Measurements from ENCODE around the gene NCOA5.

NCOA5 gene

DNA sequence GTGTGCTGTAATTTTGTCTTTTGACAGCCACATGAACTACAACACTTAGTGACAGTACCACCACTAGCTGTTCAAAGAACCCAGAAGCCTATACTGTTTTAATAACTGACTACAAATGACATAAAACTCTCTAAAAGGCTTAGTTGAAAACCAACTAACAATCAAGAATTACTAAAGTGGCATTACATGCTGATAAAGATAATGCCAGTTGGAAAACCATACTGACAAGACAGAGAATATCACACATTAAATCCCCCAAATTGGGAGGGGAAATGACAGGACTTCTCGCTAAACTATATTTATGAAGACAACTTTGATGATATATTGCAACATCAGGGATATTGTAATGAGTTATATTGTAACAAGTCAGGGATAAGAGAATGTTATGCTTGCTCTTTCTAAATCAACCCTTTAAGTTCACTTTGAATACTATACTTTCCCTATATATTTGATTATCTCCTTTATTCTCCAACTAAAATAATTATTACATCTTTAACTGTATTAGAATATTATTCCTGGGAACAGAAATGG lies 6.2 kb downstream of the NCOA5 start:
- TF ChIP-seq, protein P1, sequence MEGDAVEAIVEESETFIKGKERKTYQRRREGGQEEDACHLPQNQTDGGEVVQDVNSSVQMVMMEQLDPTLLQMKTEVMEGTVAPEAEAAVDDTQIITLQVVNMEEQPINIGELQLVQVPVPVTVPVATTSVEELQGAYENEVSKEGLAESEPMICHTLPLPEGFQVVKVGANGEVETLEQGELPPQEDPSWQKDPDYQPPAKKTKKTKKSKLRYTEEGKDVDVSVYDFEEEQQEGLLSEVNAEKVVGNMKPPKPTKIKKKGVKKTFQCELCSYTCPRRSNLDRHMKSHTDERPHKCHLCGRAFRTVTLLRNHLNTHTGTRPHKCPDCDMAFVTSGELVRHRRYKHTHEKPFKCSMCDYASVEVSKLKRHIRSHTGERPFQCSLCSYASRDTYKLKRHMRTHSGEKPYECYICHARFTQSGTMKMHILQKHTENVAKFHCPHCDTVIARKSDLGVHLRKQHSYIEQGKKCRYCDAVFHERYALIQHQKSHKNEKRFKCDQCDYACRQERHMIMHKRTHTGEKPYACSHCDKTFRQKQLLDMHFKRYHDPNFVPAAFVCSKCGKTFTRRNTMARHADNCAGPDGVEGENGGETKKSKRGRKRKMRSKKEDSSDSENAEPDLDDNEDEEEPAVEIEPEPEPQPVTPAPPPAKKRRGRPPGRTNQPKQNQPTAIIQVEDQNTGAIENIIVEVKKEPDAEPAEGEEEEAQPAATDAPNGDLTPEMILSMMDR (IDR thresholded peaks at IDR 0.05), result no peak

DNA sequence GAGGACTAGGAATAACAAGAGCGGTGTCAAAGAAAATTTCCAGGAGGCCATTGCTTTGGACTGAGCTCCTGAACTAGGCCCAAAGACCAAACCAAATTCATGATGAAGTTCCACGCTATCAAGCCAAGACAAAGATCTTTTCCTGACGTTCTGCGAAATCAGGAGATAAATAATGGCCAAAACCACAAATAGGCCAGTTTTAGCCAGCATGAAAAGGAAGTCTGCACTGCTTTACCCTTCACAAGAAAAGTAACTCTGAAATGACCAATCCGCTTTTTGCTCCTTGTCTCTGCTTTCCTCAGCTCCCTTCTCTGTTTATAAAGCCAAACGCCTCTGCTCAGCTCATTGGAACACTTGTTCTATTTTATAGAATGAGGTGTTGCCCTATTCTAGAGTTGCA lies 6.7 kb downstream of the NCOA5 start:
- TF ChIP-seq, protein P1 (IDR thresholded peaks at IDR 0.05), result no peak

DNA sequence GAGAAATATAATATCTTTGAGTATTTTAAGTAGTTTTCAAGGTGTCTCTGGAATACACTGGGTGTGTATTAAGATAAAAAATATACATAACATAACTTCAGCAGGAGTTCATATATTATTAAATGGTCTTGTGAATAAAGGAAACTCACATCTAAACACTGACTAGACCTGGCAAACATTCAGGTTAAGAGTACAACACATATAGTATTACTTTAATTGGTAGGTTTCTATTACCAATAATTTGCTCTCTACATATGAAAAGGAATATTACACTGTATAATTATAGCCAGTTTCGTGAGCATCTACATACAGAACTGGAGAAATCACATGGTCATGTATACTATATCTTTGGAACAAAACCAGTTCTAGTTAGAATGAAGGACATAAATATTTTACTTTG lies 8.7 kb downstream of the NCOA5 start:
- TF ChIP-seq, protein P1 (IDR thresholded peaks at IDR 0.05), result no peak

DNA sequence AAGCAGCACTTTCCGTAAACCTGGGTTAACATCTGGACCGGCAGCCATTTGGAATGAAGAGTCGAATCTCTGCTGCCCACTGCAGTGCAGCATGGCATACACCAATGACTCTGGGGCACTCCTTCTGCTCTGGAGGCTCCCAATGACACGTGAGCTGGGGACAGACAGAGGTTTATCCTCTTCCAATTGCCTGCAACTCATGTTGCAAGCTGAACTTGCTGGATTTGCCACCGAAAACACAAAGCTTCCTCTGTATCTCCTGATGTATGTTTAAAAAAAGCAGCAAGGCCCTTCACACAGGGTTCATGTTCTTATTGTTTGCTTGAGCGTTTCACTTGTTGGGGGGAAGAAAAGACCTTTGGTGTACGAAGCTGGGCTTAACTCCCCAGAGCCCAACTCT lies 10.8 kb downstream of the NCOA5 start:
- TF ChIP-seq, protein P1 (IDR thresholded peaks at IDR 0.05), result no peak

DNA sequence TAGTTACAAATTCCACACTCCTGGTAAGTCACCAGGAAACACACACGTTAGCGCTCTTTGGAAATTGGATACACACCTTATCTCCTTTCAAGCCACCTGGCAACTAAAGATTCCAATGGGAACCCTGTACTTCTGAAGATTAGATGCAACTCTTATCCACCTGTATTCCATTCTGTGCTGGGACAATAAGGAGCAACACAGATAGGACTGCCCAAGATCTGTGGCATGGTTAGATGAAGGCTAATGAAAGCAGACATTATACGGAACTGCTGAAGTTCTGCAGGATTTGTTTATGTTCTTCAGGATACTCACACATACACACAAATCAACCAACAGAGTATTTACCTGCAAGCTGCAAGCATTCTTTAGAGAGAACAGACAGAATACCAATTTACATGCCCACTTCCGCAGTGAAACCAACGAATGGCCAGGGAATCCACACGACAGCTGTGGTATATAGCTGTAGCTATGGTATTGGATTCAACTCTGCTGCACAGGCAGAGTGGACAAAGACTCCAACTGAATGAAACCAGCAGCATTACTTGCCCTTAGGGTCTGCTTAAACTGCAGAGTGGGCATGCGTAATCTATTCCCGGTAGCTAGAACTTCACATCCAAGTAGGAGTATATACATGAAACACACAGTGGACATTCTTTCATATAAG lies 12.0 kb downstream of the NCOA5 start:
- TF ChIP-seq, protein P1 (IDR thresholded peaks at IDR 0.05), result no peak

DNA sequence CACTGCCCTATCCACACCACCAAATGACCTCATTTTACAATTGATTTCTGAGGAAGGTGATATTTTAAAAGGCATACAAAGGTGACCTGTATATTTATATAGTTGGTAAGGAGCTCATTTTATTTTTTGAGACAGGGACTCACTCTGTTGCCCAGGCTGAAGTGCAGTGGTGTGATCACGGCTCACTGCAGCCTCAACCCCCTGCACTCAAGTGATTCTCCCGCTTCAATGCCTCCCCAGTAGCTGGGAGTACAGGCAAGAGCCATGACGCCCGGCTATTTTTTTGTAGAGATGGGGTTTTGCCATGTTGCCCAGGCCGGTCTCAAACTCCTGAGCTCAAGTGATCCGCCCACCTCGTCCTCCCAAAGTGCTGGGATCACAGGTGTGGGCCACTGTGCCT lies 13.0 kb downstream of the NCOA5 start:
- TF ChIP-seq, protein P1 (IDR thresholded peaks at IDR 0.05), result no peak

DNA sequence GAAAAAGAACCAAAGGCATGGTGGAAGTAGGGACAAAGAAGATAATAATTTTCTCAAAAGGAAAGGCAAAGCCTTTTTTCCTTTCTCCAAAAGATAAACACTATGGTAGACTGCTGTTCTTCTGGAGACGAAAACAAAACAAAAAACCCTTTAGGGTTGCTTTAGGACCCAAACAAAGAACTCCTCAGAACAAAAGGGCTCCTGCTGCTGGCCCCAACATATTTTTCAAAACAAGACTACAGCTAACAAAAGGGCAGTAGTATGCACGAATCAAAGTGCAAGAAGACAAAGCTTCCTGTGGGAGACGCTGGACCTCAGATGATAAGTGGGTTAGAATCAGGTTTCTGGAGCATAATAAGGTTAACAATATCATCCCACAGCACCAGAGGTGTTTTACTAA lies 15.8 kb downstream of the NCOA5 start:
- TF ChIP-seq, protein P1 (IDR thresholded peaks at IDR 0.05), result no peak

DNA sequence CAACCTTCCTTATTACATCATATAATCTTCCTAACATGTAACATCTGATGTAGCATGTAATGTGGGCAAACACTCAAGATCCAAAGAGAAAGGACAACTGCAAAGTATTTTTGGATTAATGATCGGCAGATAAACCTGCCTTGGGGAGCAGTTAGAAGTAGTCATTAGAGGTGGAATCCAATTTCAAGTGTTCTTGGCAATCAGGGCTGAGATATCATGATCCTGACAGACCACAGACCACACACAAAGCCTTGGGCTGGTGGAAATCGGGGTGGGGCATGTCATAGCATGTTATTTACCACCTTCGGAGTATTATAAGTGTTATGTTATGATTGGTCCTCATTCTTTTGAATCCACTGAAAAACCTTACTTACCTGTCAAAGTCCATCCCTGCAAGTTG lies 16.3 kb downstream of the NCOA5 start:
- TF ChIP-seq, protein P1 (IDR thresholded peaks at IDR 0.05), result no peak
